ENCODE data around the gene SIPA1L3. TPM values are rescaled to one million over a fixed set of nuclear protein-coding genes. Genes with fewer than 3 reads are reported as not detected.

Gene SIPA1L3
- total and polyA plus RNA-seq, 9 of the 15 experiments (the other 6 are each of a cell fraction or from before 2014, with no cell fraction given) = 0.01 to 6.1 (median 2.5) TPM

DNA sequence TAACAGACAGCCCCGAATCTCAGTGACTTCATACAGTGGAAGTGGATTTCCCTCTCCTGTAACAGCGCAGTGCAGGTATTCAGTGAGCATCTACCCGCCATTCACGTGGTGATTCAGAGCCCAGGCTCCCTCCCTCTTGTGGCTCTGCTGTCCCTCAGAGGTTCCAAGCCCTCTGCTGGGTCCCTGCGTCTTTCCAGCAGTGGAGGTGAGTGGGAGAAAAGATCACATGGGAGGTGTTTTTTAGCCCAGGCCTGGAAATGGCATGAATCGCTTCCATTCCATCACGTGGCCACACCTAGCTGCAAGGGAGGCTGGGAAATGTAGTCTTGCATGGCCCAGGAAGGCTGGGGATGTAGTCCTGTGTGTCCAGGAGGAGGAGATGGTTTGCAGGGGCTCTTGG, 255.6 kb downstream of the SIPA1L3 start:
- Histone ChIP-seq H3K36me3 (ENCODE audit: control insufficient read depth, insufficient read depth, low read length) (no peaks in the 10 kb centered on the region), H3K4me2 (ENCODE audit: insufficient read depth, low read length) (no peak overlapping the region), H3K4me1 (replicated peaks in 1 of 2; ENCODE audit: control insufficient read depth in 2 of 2, insufficient read depth in 2 of 2, low read length in 2 of 2) (peaks cover 0 to 14% of the 10 kb centered on the region in 2 experiments; a peak in 2 of 5 replicates), H3K27me3 (ENCODE audit: control insufficient read depth in 2 of 2, insufficient read depth in 2 of 2, low read length in 2 of 2) (no peaks in the 10 kb centered on the region), H3K9me1 (ENCODE audit: control insufficient read depth, insufficient read depth, low read length) (no peaks in the 10 kb centered on the region), H3K27ac (ENCODE audit: extremely low read depth, low read depth, low read length) (no peak overlapping the region), H3K79me2 (ENCODE audit: control insufficient read depth, insufficient read depth, low read length) (no peaks in the 10 kb centered on the region), H2AFZ (ENCODE audit: low read depth, low read length) (no peak overlapping the region), H4K20me1 (replicated peaks; ENCODE audit: control insufficient read depth, insufficient read depth, low read length) (no peaks in the 10 kb centered on the region), H3K9ac (ENCODE audit: insufficient read depth in 1 of 2, low read depth in 2 of 2, low read length in 2 of 2) (no peak overlapping the region), H3K4me3 (no peak overlapping the region), H3K9me3 (replicated peaks; ENCODE audit: control insufficient read depth, insufficient read depth, low read depth, low read length) (peaks cover 9% of the 10 kb centered on the region)
- ChIA-PET POLR2A (interaction anchor here (1.6 kb wide), 1 partner anchor 10 kb away, joined by 7 read pairs; no protein-coding TSS in a partner anchor), CTCF (ENCODE audit: low intra/inter-chr PET ratio) (no interaction called here)
- no peak for FAIRE-seq
- BruUV-seq (replicated peaks) = no TSS peak
- in situ Hi-C loops (cut with MboI) = no loop called here
- intact Hi-C loops (cut with micrococcal nuclease) = no loop called here
- no peak for ATAC-seq
- no peak for DNase-seq (ENCODE audit: extremely low read depth in 1 of 4, low spot score in 3 of 4)
- WGBS (ENCODE audit: insufficient coverage, low coverage, missing lambda C conversion rate) = 39% methylated on average over 6 of the region's 7 CpGs
- TF ChIP-seq SUPT5H (IDR thresholded peaks at IDR 0.05) (no peak), NR4A1 (CRISPR knock-in tag; IDR thresholded peaks at IDR 0.05) (no peak), NR4A1 (tag; IDR thresholded peaks at IDR 0.05) (no peak), NBN (IDR thresholded peaks at IDR 0.05; ENCODE audit: low read depth) (0 out of 2 replicates have a peak, but pooled peaks have one; percentile 22), MTA3 (IDR thresholded peaks at IDR 0.05; ENCODE audit: borderline replicate concordance) (peak; percentile 36; the same call in 1 of the 2 replicates), TAF7 (tag; IDR thresholded peaks at IDR 0.05) (no peak), ERF (CRISPR knock-in tag; IDR thresholded peaks at IDR 0.05) (no peak), ZNF316 (IDR thresholded peaks at IDR 0.05) (peak; percentile 25; the same call in 1 of the 2 replicates), POLR3A (IDR thresholded peaks at IDR 0.05; ENCODE audit: borderline replicate concordance, extremely low read depth, insufficient read depth, insufficient read length) (no peak), FOSL1 (tag; conservative IDR thresholded peaks at IDR 0.05) (peak; percentile 37; the same call in 1 of the 2 replicates), CBX5 (IDR thresholded peaks at IDR 0.05; ENCODE audit: borderline replicate concordance, low read depth) (peak; percentile 81), ATF7 (IDR thresholded peaks at IDR 0.05) (no peak), TRIM28 (IDR thresholded peaks at IDR 0.05) (peak; percentile 98), NCOR1 (IDR thresholded peaks at IDR 0.05) (no peak), TCF7 (IDR thresholded peaks at IDR 0.05; ENCODE audit: borderline replicate concordance) (no peak), SIN3B (IDR thresholded peaks at IDR 0.05; ENCODE audit: low read depth) (no peak), EZH2 (IDR thresholded peaks at IDR 0.05; ENCODE audit: borderline replicate concordance, low read depth, low read length) (no peak), XRCC3 (IDR thresholded peaks at IDR 0.05) (peak; percentile 70; the same call in 1 of the 2 replicates), ZNF143 (CRISPR knock-in tag; IDR thresholded peaks at IDR 0.05) (peak; percentile 48; the same call in 1 of the 2 replicates), MCM7 (IDR thresholded peaks at IDR 0.05) (no peak)
- TF ChIP-seq, protein P1, sequence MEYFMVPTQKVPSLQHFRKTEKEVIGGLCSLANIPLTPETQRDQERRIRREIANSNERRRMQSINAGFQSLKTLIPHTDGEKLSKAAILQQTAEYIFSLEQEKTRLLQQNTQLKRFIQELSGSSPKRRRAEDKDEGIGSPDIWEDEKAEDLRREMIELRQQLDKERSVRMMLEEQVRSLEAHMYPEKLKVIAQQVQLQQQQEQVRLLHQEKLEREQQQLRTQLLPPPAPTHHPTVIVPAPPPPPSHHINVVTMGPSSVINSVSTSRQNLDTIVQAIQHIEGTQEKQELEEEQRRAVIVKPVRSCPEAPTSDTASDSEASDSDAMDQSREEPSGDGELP (CRISPR knock-in tag; IDR thresholded peaks at IDR 0.05; ENCODE audit: borderline replicate concordance) = no peak
- TF ChIP-seq, protein P2, sequence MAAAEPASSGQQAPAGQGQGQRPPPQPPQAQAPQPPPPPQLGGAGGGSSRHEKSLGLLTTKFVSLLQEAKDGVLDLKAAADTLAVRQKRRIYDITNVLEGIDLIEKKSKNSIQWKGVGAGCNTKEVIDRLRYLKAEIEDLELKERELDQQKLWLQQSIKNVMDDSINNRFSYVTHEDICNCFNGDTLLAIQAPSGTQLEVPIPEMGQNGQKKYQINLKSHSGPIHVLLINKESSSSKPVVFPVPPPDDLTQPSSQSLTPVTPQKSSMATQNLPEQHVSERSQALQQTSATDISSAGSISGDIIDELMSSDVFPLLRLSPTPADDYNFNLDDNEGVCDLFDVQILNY (CRISPR knock-in tag; IDR thresholded peaks at IDR 0.05) = no peak
- TF ChIP-seq, protein P3, sequence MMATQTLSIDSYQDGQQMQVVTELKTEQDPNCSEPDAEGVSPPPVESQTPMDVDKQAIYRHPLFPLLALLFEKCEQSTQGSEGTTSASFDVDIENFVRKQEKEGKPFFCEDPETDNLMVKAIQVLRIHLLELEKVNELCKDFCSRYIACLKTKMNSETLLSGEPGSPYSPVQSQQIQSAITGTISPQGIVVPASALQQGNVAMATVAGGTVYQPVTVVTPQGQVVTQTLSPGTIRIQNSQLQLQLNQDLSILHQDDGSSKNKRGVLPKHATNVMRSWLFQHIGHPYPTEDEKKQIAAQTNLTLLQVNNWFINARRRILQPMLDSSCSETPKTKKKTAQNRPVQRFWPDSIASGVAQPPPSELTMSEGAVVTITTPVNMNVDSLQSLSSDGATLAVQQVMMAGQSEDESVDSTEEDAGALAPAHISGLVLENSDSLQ (IDR thresholded peaks at IDR 0.05) = peak; percentile 93

Data from K562 (cell line).